Endothelial cell of umbilical vein (primary cell): ENCODE measurements around the gene CACHD1.

Experiments
- EZH2 ChIP-seq: IDR thresholded peaks from 2 replicates; pipeline ENCODE4 v1.6.1; 2012; ENCODE audit warnings: borderline replicate concordance, low read depth, mild to moderate bottlenecking, moderate library complexity, low read length, inconsistent platforms; ENCODE audit not compliant: severe bottlenecking
- JUN ChIP-seq: IDR thresholded peaks from 2 replicates; pipeline ENCODE4 v1.6.1; 2011; ENCODE audit warnings: borderline replicate concordance, low read depth; ENCODE audit not compliant: insufficient read length, insufficient read depth
- POLR2A ChIP-seq: IDR thresholded peaks from 2 replicates; pipeline ENCODE4 v1.6.1; 2012; ENCODE audit warnings: low read depth, mild to moderate bottlenecking, control low read depth, low read length
- POLR2AphosphoS5 ChIP-seq: IDR thresholded peaks from 2 replicates; pipeline ENCODE4 v1.6.1; 2012; ENCODE audit warnings: low read depth, mild to moderate bottlenecking, control low read depth, low read length, moderate library complexity; ENCODE audit not compliant: insufficient read depth
- TF ChIP-seq, protein P1 (sequence below), 2 donors: IDR thresholded peaks; 1 replicate in 1 of 2; 2 replicates in 1 of 2; pipeline ENCODE4 v1.5.1; 2011; ENCODE audit warnings: low read length in 2 of 2, mild to moderate bottlenecking in 2 of 2, moderate library complexity in 2 of 2, control low read depth in 1 of 2, inconsistent platforms in 1 of 2, low read depth in 1 of 2; ENCODE audit not compliant: insufficient read depth in 1 of 2; ENCODE audit errors: extremely low read depth in 1 of 2
- TF ChIP-seq, protein P2 (sequence below): IDR thresholded peaks from 2 replicates; pipeline ENCODE4 v1.6.1; 2011; ENCODE audit not compliant: insufficient read depth, insufficient read length

DNA sequence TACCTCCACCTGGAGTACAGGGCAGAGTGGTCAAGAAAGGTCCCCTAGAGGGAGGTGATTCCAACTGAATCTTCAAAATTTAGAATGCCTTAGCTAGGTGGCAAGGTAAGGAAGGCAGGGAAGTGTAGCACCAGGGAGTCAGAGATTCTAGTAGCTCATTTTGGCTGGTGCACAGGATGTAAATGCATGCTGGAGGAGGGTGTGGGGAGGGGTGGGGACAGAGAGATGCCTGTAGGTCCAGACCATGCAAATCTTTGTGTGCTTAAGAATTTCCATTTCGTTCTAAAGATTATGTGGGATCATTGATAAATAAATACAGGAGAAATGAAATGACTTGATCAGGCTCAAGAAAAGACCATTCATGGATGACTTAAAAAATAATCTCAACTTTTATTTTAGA lies 11.0 kb upstream of the CACHD1 start:
- TF ChIP-seq POLR2A (no peak), EZH2 (no peak), POLR2AphosphoS5 (no peak), JUN (no peak)
- TF ChIP-seq, protein P1, sequence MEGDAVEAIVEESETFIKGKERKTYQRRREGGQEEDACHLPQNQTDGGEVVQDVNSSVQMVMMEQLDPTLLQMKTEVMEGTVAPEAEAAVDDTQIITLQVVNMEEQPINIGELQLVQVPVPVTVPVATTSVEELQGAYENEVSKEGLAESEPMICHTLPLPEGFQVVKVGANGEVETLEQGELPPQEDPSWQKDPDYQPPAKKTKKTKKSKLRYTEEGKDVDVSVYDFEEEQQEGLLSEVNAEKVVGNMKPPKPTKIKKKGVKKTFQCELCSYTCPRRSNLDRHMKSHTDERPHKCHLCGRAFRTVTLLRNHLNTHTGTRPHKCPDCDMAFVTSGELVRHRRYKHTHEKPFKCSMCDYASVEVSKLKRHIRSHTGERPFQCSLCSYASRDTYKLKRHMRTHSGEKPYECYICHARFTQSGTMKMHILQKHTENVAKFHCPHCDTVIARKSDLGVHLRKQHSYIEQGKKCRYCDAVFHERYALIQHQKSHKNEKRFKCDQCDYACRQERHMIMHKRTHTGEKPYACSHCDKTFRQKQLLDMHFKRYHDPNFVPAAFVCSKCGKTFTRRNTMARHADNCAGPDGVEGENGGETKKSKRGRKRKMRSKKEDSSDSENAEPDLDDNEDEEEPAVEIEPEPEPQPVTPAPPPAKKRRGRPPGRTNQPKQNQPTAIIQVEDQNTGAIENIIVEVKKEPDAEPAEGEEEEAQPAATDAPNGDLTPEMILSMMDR (IDR thresholded peaks at IDR 0.05; ENCODE audit: extremely low read depth in 1 of 2, insufficient read depth in 1 of 2, low read depth in 1 of 2, low read length in 2 of 2): no peak
- TF ChIP-seq, protein P2, sequence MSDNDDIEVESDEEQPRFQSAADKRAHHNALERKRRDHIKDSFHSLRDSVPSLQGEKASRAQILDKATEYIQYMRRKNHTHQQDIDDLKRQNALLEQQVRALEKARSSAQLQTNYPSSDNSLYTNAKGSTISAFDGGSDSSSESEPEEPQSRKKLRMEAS: no peak
